GM19238 (cell line): ENCODE data around the gene UMPS.

ENCODE experiments used
- DNase-seq: peaks from one replicate; pipeline ENCODE4 v3.0.0; 2011; ENCODE audit warnings: low spot score; ENCODE audit not compliant: insufficient read length

Gene UMPS

GRCh38 chr3:124763206-124763605 is 33.0 kb downstream of the UMPS start:
- DNase-seq: no peak

GRCh38 chr3:124763644-124764358 is 33.5 kb downstream of the UMPS start:
- DNase-seq: no peak

- DNase-seq: no peak
These were observed 34.5 kb downstream of the UMPS start for GRCh38 chr3:124764746-124765145.

GRCh38 chr3:124765197-124765840 is 35.1 kb downstream of the UMPS start:
- no peak for DNase-seq

- DNase-seq: no peak
These were observed 36.2 kb downstream of the UMPS start for GRCh38 chr3:124766113-124767095.

GRCh38 chr3:124767264-124767663 is 37.0 kb downstream of the UMPS start:
- DNase-seq: no peak

GRCh38 chr3:124767691-124768090 is 37.4 kb downstream of the UMPS start:
- DNase-seq: no peak

- no peak for DNase-seq
These were observed 38.6 kb downstream of the UMPS start for GRCh38 chr3:124768812-124769211.

GRCh38 chr3:124769462-124769861 is 39.2 kb downstream of the UMPS start:
- DNase-seq: no peak

GRCh38 chr3:124770336-124771082 is 40.3 kb downstream of the UMPS start:
- no peak for DNase-seq

GRCh38 chr3:124771083-124771445 is 40.8 kb downstream of the UMPS start:
- DNase-seq: no peak

GRCh38 chr3:124772081-124772831 is 42.0 kb downstream of the UMPS start:
- DNase-seq: no peak

- no peak for DNase-seq
These were observed 43.4 kb downstream of the UMPS start for GRCh38 chr3:124773351-124774326.

GRCh38 chr3:124774327-124774718 is 44.1 kb downstream of the UMPS start:
- no peak for DNase-seq

- no peak for DNase-seq
These were observed 44.7 kb downstream of the UMPS start for GRCh38 chr3:124774841-124775402.

GRCh38 chr3:124775877-124776276 is 45.6 kb downstream of the UMPS start:
- DNase-seq: no peak

GRCh38 chr3:124776856-124777255 is 46.6 kb downstream of the UMPS start:
- no peak for DNase-seq

- no peak for DNase-seq
These were observed 47.7 kb downstream of the UMPS start for GRCh38 chr3:124777762-124778470.
